A549 (cell line): ENCODE results near the gene CPB2. TPM values are rescaled to one million over a fixed set of nuclear protein-coding genes. Genes with fewer than 3 reads are reported as not detected.

Experiments used
- ATAC-seq, 2 experiments: fragments of 200-7000 bp in 1 of 2; fragments of >200 bp in 1 of 2; cut with Nextera tagmentation in 1 of 2; cut with Tn5 transposase in 1 of 2; 3 replicates each; pipeline versions ENCODE4 v1.8.0 to v1.9.1; 2018 to 2020; ENCODE audit warnings: mild to moderate bottlenecking in 1 of 2, moderate library complexity in 1 of 2
- CTCF ChIA-PET: fragments of 300-600 bp; sonication (Branson Sonifier 250); formaldehyde crosslinking; extraction: SDS; loops from one replicate; lab custom pipeline; 2021; ENCODE audit warnings: antibody characterized with exemption, inconsistent platforms; lab: Yijun Ruan, JAX
- POLR2A ChIA-PET: fragments of 350-600 bp; formaldehyde crosslinking; extraction: SDS; loops from one replicate; lab custom pipeline; 2021; ENCODE audit warnings: antibody characterized with exemption, inconsistent platforms; lab: Yijun Ruan, JAX
- DNase-seq, 2 experiments: peaks; one replicate each; pipeline versions ENCODE4 v3.0.0 to v3.0.0-alpha.2; 2011 to 2016; ENCODE audit warnings: low read depth in 1 of 2, low spot score in 1 of 2
- FAIRE-seq: peaks from 2 replicates; lab custom pipeline; 2011; peaks lifted over from hg19 to GRCh38; lab: Jason Lieb, UNC
- H3K27ac ChIP-seq, 2 experiments: fragments of >200 bp; sonication (Bioruptor Twin); formaldehyde crosslinking; 3 replicates each; pipeline ENCODE4 v1.5.1; 2016 to 2017
- H3K4me1 ChIP-seq: fragments of >200 bp; sonication (Bioruptor Twin); formaldehyde crosslinking; 3 replicates; pipeline ENCODE4 v1.6.1; 2016
- H3K4me2 ChIP-seq: fragments of >200 bp; sonication (Bioruptor Twin); formaldehyde crosslinking; 3 replicates; pipeline ENCODE4 v1.6.1; 2016
- H3K4me3 ChIP-seq: fragments of >200 bp; sonication (Bioruptor Twin); formaldehyde crosslinking; 3 replicates; pipeline ENCODE4 v1.5.1; 2016
- H3K9me3 ChIP-seq: fragments of >200 bp; sonication (Bioruptor Twin); formaldehyde crosslinking; 3 replicates; pipeline ENCODE4 v1.6.1; 2016
- BCL3 ChIP-seq: fragments of >200 bp; sonication (Bioruptor Twin); formaldehyde crosslinking; IDR thresholded peaks from 3 replicates; pipeline ENCODE4 v1.6.1; 2016
- CBX8 ChIP-seq: fragments of 200-600 bp; sonication (generic); IDR thresholded peaks from 2 replicates; pipeline ENCODE4 v1.6.1; 2016
- CHD4 ChIP-seq: fragments of 200-600 bp; sonication (generic); IDR thresholded peaks from 2 replicates; pipeline ENCODE4 v1.6.1; 2016; ENCODE audit warnings: antibody characterized with exemption, mild to moderate bottlenecking, borderline replicate concordance
- EHF ChIP-seq: fragments of 250-450 bp; sonication (Bioruptor Pico); IDR thresholded peaks from 2 replicates; pipeline ENCODE4 v1.5.0; 2020; ENCODE audit warnings: mild to moderate bottlenecking
- EHMT2 ChIP-seq: fragments of 200-600 bp; sonication (generic); IDR thresholded peaks from 2 replicates; pipeline ENCODE4 v1.6.1; 2016; ENCODE audit warnings: antibody characterized with exemption, low read depth, mild to moderate bottlenecking, moderate library complexity
- EP300 ChIP-seq, 2 experiments: fragments of >200 bp; sonication (Bioruptor Twin); formaldehyde crosslinking; IDR thresholded peaks; 2 replicates in 1 of 2; 3 replicates in 1 of 2; pipeline ENCODE4 v1.6.1; 2016 to 2017
- FOXS1 ChIP-seq: fragments of 250-450 bp; sonication (Bioruptor Pico); IDR thresholded peaks from 2 replicates; pipeline ENCODE4 v1.5.0; 2020; ENCODE audit warnings: mild to moderate bottlenecking, moderate library complexity
- GATA3 ChIP-seq: IDR thresholded peaks from 2 replicates; pipeline ENCODE4 v1.6.1; 2012; ENCODE audit warnings: borderline replicate concordance
- HEYL ChIP-seq: fragments of 250-450 bp; sonication (Bioruptor Pico); IDR thresholded peaks from 2 replicates; pipeline ENCODE4 v1.8.0; 2021; ENCODE audit warnings: mild to moderate bottlenecking, moderate library complexity
- HOXB13 ChIP-seq: fragments of 250-450 bp; sonication (Bioruptor Pico); IDR thresholded peaks from 2 replicates; pipeline ENCODE4 v1.5.0; 2020; ENCODE audit warnings: low read depth, mild to moderate bottlenecking, moderate library complexity
- HOXB5 ChIP-seq: fragments of 250-450 bp; sonication (Bioruptor Pico); IDR thresholded peaks from 2 replicates; pipeline ENCODE4 v1.5.0; 2020; ENCODE audit warnings: mild to moderate bottlenecking, moderate library complexity
- JUN ChIP-seq, 2 experiments: fragments of >200 bp; sonication (Bioruptor Twin); formaldehyde crosslinking; IDR thresholded peaks; 2 replicates in 1 of 2; 3 replicates in 1 of 2; pipeline ENCODE4 v1.6.1; 2016 to 2017
- KDM5A ChIP-seq: fragments of 200-600 bp; sonication (generic); IDR thresholded peaks from 2 replicates; pipeline ENCODE4 v1.6.1; 2016; ENCODE audit warnings: antibody characterized with exemption, mild to moderate bottlenecking
- MAFK ChIP-seq: fragments of 450-650 bp; IDR thresholded peaks from 2 replicates; pipeline ENCODE4 v1.6.1; 2014; ENCODE audit not compliant: partially characterized antibody
- MAX ChIP-seq: IDR thresholded peaks from 2 replicates; pipeline ENCODE4 v1.6.1; 2012
- MAZ ChIP-seq: fragments of 150-350 bp; IDR thresholded peaks from 2 replicates; pipeline ENCODE4 v1.6.1; 2014; ENCODE audit warnings: antibody characterized with exemption, low read depth, low read length, borderline replicate concordance
- NPAS2 ChIP-seq: fragments of 250-450 bp; sonication (Bioruptor Pico); IDR thresholded peaks from 2 replicates; pipeline ENCODE4 v1.8.0; 2022; ENCODE audit warnings: mild to moderate bottlenecking, moderate library complexity, borderline replicate concordance
- NR3C1 ChIP-seq: fragments of >200 bp; sonication (Bioruptor Twin); formaldehyde crosslinking; IDR thresholded peaks from 3 replicates; pipeline ENCODE4 v1.6.1; 2017
- PHF8 ChIP-seq: fragments of 200-600 bp; sonication (generic); IDR thresholded peaks from 2 replicates; pipeline ENCODE4 v1.6.1; 2016; ENCODE audit warnings: low read depth, mild to moderate bottlenecking, antibody characterized with exemption, moderate library complexity, borderline replicate concordance
- POLR2A ChIP-seq: IDR thresholded peaks from 2 replicates; pipeline ENCODE4 v1.6.1; 2012; ENCODE audit warnings: mild to moderate bottlenecking, low read length
- RCOR1 ChIP-seq: fragments of 150-350 bp; IDR thresholded peaks from 2 replicates; pipeline ENCODE4 v1.6.1; 2014; ENCODE audit warnings: antibody characterized with exemption, low read length, low read depth
- RNF2 ChIP-seq: fragments of 200-600 bp; sonication (generic); IDR thresholded peaks from 2 replicates; pipeline ENCODE4 v1.6.1; 2016; ENCODE audit warnings: low read depth, mild to moderate bottlenecking, antibody characterized with exemption, moderate library complexity, borderline replicate concordance
- ZC3H11A ChIP-seq: fragments of 450-650 bp; IDR thresholded peaks from 2 replicates; pipeline ENCODE4 v1.6.1; 2014; ENCODE audit warnings: antibody characterized with exemption, mild to moderate bottlenecking
- ZFP36 ChIP-seq: fragments of 450-650 bp; IDR thresholded peaks from 2 replicates; pipeline ENCODE4 v1.6.1; 2014; ENCODE audit warnings: borderline replicate concordance; ENCODE audit not compliant: partially characterized antibody
- ZNF302 ChIP-seq: fragments of 250-450 bp; sonication (Bioruptor Pico); IDR thresholded peaks from 2 replicates; pipeline ENCODE4 v1.9.0; 2021; ENCODE audit warnings: inconsistent platforms, mild to moderate bottlenecking, moderate library complexity
- WGBS: methylation state at CpG from one replicate; pipeline ENCODE4 v1.1.6; 2017; ENCODE audit errors: missing lambda C conversion rate; 5-methylcytosine and 5-hydroxymethylcytosine counted together
- polyA plus RNA-seq, 4 experiments: library from polyadenylated mRNA; depleted of rRNA in 3 of 4; stranded (reverse); fragments of >200 nt; fragmentation: RNase III in 1 of 4; extraction: RNeasy Plus Mini Kit Qiagen cat#74134 plus additional on column Dnase treatment in 1 of 4; gene quantifications; 2 replicates in 3 of 4; 3 replicates in 1 of 4; pipeline ENCODE4 v1.2.3, GENCODE V29; 2011 to 2017
- TF ChIP-seq, protein P1 (sequence below): IDR thresholded peaks from 2 replicates; pipeline ENCODE4 v1.6.1; 2012
- TF ChIP-seq, protein P2 (sequence below): fragments of 150-350 bp; IDR thresholded peaks from 2 replicates; pipeline ENCODE4 v1.6.1; 2014; ENCODE audit warnings: low read depth, mild to moderate bottlenecking, low read length
- TF ChIP-seq, protein P3 (sequence below): fragments of 450-650 bp; IDR thresholded peaks from 2 replicates; pipeline ENCODE4 v1.6.1; 2014; ENCODE audit warnings: antibody characterized with exemption
- TF ChIP-seq, protein P4 (sequence below): fragments of 200-600 bp; sonication (generic); IDR thresholded peaks from 2 replicates; pipeline ENCODE4 v1.6.1; 2016; ENCODE audit warnings: antibody characterized with exemption, mild to moderate bottlenecking, moderate library complexity

Gene CPB2
- polyA plus RNA-seq, 2 of the 4 experiments (the other 2 are of a cell fraction), result 0.05 to 0.48 TPM

- peak within 1 kb of the TSS; percentile 77 to 92 for H3K27ac ChIP-seq
- ChIA-PET CTCF (no interaction called here), POLR2A (interaction anchor here (0.8 to 1.8 kb wide), 4 partner anchors 10 to 202 kb away, joined by 3 to 5 read pairs (median 4); no protein-coding TSS in a partner anchor)
- peak; percentile 100 for ATAC-seq
- H3K9me3 ChIP-seq, result no peaks in the 10 kb centered on the region
- peak within 1 kb of the TSS; percentile 89 for H3K4me2 ChIP-seq
- no peak for FAIRE-seq
- H3K4me1 ChIP-seq, result peaks cover 18% of the 10 kb centered on the region; the same call in 1 of the 3 replicates
- 2% methylated on average over 35 of the region's 57 CpGs for WGBS
- peak within 1 kb of the TSS; percentile 94 for H3K4me3 ChIP-seq
- TF ChIP-seq EP300 (IDR thresholded peaks at IDR 0.05) (no peak), NR3C1 (no peak), PHF8 (peak; percentile 80; the same call in 1 of the 2 replicates), CHD4 (no peak), JUN (IDR thresholded peaks at IDR 0.05) (peak in 1 of 2 experiments; percentile 71; a peak in 2 of 5 replicates), HOXB5 (CRISPR knock-in tag) (no peak), MAX (peak; percentile 59), EHMT2 (no peak), MAFK (no peak), MAZ (no peak), RNF2 (no peak), ZFP36 (no peak), KDM5A (peak; percentile 69; the same call in 1 of the 2 replicates), BCL3 (peak; percentile 63; the same call in 1 of the 3 replicates), EHF (CRISPR knock-in tag) (no peak), POLR2A (peak; percentile 52), HOXB13 (CRISPR knock-in tag) (no peak), RCOR1 (no peak), ZNF302 (CRISPR knock-in tag) (no peak), NPAS2 (CRISPR knock-in tag) (no peak), GATA3 (no peak), CBX8 (no peak), FOXS1 (no peak), HEYL (no peak), ZC3H11A (no peak)
- TF ChIP-seq, protein P1, sequence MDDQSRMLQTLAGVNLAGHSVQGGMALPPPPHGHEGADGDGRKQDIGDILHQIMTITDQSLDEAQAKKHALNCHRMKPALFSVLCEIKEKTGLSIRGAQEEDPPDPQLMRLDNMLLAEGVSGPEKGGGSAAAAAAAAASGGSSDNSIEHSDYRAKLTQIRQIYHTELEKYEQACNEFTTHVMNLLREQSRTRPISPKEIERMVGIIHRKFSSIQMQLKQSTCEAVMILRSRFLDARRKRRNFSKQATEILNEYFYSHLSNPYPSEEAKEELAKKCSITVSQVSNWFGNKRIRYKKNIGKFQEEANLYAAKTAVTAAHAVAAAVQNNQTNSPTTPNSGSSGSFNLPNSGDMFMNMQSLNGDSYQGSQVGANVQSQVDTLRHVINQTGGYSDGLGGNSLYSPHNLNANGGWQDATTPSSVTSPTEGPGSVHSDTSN, result peak; percentile 27; the same call in 1 of the 2 replicates
- TF ChIP-seq, protein P2, sequence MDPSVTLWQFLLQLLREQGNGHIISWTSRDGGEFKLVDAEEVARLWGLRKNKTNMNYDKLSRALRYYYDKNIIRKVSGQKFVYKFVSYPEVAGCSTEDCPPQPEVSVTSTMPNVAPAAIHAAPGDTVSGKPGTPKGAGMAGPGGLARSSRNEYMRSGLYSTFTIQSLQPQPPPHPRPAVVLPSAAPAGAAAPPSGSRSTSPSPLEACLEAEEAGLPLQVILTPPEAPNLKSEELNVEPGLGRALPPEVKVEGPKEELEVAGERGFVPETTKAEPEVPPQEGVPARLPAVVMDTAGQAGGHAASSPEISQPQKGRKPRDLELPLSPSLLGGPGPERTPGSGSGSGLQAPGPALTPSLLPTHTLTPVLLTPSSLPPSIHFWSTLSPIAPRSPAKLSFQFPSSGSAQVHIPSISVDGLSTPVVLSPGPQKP, result no peak
- TF ChIP-seq, protein P3, sequence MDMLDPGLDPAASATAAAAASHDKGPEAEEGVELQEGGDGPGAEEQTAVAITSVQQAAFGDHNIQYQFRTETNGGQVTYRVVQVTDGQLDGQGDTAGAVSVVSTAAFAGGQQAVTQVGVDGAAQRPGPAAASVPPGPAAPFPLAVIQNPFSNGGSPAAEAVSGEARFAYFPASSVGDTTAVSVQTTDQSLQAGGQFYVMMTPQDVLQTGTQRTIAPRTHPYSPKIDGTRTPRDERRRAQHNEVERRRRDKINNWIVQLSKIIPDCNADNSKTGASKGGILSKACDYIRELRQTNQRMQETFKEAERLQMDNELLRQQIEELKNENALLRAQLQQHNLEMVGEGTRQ, result no peak
- TF ChIP-seq, protein P4, sequence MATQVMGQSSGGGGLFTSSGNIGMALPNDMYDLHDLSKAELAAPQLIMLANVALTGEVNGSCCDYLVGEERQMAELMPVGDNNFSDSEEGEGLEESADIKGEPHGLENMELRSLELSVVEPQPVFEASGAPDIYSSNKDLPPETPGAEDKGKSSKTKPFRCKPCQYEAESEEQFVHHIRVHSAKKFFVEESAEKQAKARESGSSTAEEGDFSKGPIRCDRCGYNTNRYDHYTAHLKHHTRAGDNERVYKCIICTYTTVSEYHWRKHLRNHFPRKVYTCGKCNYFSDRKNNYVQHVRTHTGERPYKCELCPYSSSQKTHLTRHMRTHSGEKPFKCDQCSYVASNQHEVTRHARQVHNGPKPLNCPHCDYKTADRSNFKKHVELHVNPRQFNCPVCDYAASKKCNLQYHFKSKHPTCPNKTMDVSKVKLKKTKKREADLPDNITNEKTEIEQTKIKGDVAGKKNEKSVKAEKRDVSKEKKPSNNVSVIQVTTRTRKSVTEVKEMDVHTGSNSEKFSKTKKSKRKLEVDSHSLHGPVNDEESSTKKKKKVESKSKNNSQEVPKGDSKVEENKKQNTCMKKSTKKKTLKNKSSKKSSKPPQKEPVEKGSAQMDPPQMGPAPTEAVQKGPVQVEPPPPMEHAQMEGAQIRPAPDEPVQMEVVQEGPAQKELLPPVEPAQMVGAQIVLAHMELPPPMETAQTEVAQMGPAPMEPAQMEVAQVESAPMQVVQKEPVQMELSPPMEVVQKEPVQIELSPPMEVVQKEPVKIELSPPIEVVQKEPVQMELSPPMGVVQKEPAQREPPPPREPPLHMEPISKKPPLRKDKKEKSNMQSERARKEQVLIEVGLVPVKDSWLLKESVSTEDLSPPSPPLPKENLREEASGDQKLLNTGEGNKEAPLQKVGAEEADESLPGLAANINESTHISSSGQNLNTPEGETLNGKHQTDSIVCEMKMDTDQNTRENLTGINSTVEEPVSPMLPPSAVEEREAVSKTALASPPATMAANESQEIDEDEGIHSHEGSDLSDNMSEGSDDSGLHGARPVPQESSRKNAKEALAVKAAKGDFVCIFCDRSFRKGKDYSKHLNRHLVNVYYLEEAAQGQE, result no peak
- DNase-seq, result peak; percentile 71 to 94
Observed at GRCh38 chr13:46052319-46053161, 52.3 kb downstream of the CPB2 start, which contains the start of gene ZC3H13. ZC3H13 (minus strand) TSS chr13:46052746; CDS start chr13:46045507, 7,239 bp downstream.
